Omental fat pad (tissue), 4 donors: ENCODE results near the gene KNDC1. TPM values are rescaled to one million over a fixed set of nuclear protein-coding genes. Genes with fewer than 3 reads are reported as not detected.
"Not testable (repeated sequence)": the region's sequence is repeated elsewhere in the genome, so short reads cannot be mapped to it uniquely, and the experiment has no call there.

Experiments
- ATAC-seq: fragments of 150-250 bp; one replicate; pipeline ENCODE4 v1.9.1; 2016; ENCODE audit warnings: mild to moderate bottlenecking, moderate library complexity; ENCODE audit not compliant: low FRiP score
- DNase-seq: peaks from one replicate; pipeline ENCODE4 v3.0.0-alpha.2; 2019; ENCODE audit warnings: low spot score
- total RNA-seq, 4 donors: library from RNA; depleted of rRNA; stranded (reverse); fragments of >200 nt; gene quantifications; one replicate each; pipeline ENCODE4 v1.1.0, GENCODE V29; 2016
- TF ChIP-seq, protein P1 (sequence below), 3 donors: fragments of 450-650 bp; IDR thresholded peaks; one replicate each; pipeline ENCODE4 v1.5.1; 2016 to 2017; ENCODE audit warnings: antibody characterized with exemption in 3 of 3, mild to moderate bottlenecking in 3 of 3, moderate library complexity in 2 of 3

Gene KNDC1
- total RNA-seq, 4 donors from 2014 or later = 0.16 to 7.7 (median 1.7) TPM

DNA sequence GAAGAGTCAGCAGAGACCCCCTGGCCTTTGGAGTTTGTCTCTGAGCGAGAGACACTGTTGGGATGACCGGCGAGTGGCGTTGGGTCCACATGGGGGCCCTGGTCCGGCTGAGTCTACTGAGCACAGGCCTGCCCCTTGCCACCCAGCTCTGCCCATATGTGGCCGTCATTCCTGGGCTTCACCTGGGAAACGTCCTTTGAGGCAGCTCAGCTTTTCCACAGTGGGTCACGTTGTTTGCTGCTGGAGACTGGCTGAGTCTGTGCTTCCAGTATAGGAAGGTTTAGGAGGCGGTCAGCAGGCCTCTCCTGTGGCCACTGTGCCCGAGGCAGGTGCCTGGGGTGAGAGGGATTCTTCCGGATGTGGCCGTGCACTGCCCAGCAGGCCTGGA lies 99.6 kb downstream of the KNDC1 start:
- TF ChIP-seq, protein P1, sequence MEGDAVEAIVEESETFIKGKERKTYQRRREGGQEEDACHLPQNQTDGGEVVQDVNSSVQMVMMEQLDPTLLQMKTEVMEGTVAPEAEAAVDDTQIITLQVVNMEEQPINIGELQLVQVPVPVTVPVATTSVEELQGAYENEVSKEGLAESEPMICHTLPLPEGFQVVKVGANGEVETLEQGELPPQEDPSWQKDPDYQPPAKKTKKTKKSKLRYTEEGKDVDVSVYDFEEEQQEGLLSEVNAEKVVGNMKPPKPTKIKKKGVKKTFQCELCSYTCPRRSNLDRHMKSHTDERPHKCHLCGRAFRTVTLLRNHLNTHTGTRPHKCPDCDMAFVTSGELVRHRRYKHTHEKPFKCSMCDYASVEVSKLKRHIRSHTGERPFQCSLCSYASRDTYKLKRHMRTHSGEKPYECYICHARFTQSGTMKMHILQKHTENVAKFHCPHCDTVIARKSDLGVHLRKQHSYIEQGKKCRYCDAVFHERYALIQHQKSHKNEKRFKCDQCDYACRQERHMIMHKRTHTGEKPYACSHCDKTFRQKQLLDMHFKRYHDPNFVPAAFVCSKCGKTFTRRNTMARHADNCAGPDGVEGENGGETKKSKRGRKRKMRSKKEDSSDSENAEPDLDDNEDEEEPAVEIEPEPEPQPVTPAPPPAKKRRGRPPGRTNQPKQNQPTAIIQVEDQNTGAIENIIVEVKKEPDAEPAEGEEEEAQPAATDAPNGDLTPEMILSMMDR (IDR thresholded peaks at IDR 0.05) = no peak
- ATAC-seq (no peak), DNase-seq (no peak)

DNA sequence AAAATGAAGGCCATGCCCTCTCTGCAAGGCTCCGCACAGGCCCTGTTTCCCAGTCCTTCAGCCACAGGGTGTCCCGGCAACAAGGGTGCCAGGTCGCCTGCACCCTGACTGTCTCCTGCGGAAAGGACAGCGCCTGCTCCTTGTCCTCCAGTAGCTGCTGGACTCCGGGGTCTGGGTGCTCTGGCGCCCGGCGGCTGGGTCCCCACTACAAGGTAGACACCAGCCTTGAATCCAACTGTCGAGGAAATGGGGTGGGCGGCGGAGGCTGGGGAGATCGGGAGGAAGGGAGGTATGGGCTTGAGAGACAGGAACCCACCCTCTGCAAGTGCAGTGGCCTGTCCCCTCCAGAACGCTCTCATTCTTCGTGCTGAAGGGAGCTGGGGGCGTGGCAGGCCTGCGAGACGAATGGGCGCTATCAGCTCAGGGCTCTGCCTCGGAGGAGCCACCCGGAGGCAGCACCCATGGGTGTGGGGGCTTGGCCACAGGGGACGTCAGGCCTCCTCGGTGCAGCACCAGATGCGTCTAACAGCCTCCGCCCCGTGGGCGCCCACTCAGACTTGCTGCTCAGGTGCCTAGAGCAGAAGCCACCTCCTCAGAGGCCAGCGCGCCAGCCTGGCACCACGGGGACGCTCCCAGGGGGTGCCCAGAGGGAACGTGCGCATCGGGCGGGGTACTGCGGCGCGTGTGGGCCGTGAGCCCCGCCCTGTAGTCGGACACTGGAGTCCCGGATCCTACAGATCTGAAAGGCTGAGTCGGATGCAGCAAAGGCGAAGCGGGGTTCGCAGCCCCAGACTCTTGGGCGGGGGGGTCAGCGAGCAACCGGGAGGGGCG lies 101.1 kb downstream of the KNDC1 start:
- no peak for DNase-seq

DNA sequence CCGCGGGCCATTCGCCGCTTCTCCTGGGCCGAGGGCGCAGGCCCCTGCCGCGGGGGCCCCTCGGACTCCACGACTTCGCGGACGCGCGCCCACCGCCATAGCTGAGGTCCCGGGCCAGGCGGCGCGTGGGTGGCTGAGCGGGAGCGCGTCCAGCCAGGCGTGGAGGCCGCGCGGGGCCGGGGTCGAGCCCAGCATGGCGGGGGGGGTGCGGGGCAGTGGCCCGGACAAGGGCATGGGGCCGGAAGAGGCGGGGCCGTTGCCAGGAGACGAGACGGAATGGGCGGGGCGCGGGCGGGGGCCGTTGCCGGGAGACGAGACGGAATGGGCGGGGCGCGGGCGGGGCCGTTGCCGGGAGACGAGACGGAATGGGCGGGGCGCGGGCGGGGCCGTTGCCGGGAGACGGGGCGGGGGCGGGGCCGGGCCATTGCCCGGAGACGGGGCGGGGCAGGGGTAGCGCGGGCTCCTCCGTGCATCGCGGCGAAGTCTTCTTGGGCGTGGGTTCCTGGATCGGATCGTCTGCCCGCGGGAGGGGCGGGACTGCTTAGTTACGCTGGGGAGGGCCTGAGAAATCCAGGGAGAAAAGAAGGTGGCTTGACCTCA lies 101.8 kb downstream of the KNDC1 start:
- DNase-seq (peak; percentile 67), ATAC-seq (peak; percentile 71)
- TF ChIP-seq, protein P1 (IDR thresholded peaks at IDR 0.05) = no peak

More for the DNA sequence above, 101.1 kb downstream of the KNDC1 start:
- ATAC-seq = peak; percentile 45
- TF ChIP-seq, protein P1 (IDR thresholded peaks at IDR 0.05) = no peak

DNA sequence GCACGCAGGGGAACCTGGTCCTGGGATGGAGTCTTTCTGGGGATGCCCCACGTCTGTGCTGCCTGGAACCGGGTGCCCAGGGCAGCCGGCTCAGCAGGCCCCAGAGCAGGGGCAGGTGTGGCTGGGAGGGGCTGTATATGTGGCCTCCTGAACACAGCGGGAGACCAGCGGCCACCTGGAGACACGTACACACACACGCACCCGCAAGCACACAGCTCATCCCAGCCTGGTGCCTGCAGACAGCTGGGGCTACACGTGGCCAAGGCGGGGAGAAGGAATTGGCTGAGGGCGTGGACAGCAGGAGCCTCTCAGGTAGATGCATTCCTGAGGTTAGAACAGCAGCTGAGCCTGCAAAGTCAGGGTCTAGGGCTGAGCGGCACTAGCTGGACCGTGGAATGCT lies 102.7 kb downstream of the KNDC1 start:
- TF ChIP-seq, protein P1 (IDR thresholded peaks at IDR 0.05) = no peak
- DNase-seq (no peak), ATAC-seq (no peak)

DNA sequence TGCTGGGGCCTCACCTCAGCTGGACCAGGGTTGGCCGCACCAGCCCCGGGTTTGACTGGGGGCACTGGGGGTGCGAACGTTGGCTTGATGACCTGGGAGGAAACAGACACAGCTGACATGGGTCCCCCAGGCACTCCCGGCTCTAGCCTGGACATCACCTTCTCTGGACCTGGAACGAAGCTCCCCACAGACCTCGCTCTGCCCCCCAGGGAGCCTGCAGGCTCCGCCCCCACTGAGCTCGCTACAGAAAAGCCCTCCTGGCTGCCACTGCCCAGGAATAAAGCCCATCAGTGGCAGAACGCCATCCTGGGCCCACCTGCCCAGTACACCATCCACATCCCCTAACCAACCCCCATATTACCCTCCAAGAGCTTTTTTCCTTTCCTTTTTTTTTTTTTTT lies 103.7 kb downstream of the KNDC1 start:
- DNase-seq (no peak), ATAC-seq (no peak)
- TF ChIP-seq, protein P1 (IDR thresholded peaks at IDR 0.05) = no peak

DNA sequence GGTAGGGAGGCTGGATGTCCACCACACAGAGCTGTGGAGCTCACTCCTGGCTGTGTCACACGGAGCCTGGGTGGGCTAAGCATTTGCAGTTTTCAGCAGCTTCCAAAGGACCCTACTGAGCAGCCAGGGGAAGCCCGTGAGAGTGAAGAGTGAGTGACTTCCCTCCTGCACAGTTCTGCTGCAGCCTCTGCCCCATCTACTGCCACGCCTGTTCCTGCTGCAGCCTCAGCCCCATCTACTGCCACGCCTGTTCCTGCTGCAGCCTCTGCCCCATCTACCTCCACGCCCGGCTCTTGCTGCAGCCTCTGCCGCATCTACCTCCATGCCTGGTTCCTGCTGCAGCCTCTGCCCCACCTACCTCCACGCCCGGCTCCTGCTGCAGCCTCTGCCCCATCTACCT lies 104.4 kb downstream of the KNDC1 start:
- ATAC-seq (no peak), DNase-seq (no peak)
- TF ChIP-seq, protein P1 (IDR thresholded peaks at IDR 0.05) = no peak

DNA sequence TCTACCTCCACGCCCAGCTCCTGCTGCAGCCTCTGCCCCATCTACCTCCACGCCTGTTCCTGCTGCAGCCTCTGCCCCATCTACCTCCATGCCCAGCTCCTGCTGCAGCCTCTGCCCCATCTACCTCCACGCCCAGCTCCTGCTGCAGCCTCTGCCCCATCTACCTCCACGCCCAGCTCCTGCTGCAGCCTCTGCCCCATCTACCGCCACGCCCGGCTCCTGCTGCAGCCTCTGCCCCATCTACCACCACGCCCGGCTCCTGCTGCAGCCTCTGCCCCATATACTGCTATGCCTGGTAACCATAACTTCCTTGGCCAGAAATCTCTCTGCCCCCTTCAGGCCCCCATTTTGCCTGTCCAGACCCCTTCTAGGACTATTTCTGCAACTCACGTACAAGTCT lies 105.0 kb downstream of the KNDC1 start:
- DNase-seq, ATAC-seq: not testable (repeated sequence)
